GM21786 (cell line): ENCODE results near the gene PDGFC.
A peak's percentile ranks its signal among the peaks of the same experiment; 100 is the strongest.

ENCODE experiments used
- ATAC-seq: cut with Tn5 transposase; IDR thresholded peaks from one replicate; pipeline ENCODE4 v1.9.1; 2021; ENCODE audit not compliant: unreplicated experiment

PDGFC gene

DNA sequence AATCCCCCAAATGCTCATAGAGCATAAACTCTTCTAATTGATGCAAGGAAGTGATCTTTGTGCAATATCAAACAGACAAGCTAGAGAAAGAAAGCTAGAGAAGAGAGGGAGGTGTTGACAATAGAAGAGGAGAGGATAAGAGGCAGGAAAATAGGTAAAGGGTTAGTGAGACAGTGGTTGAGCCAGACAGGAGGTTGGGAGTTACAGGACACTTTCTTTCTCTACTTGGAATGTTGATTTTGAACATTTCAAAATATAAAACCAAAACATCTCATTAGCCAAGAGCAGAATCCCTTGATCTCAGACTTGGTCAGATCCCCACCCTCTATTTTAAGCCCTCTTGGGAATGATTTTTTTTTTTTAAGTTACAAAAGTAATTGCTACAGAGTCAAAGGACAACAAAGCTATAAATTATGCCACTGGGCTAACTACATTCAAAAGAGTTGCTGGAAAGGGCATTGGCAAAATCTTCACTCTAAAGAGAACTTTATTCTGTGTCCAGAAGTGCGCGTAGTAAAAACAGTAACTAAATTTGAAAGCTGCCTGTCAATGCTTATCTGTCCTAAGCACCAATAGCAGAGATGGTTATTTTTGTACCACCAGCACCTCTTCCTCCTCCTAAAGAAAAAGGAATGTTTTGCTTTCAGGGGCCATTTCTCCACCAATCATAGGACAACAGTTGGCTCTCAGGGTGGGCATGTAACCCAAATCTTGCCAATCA is 133.8 kb downstream of the PDGFC start:
- ATAC-seq: no peak

- no peak for ATAC-seq
These were observed 138.7 kb downstream of the PDGFC start for GRCh38 chr4:156832886-156833285.

- ATAC-seq: no peak
These were observed 141.2 kb downstream of the PDGFC start for GRCh38 chr4:156830351-156830750.

DNA sequence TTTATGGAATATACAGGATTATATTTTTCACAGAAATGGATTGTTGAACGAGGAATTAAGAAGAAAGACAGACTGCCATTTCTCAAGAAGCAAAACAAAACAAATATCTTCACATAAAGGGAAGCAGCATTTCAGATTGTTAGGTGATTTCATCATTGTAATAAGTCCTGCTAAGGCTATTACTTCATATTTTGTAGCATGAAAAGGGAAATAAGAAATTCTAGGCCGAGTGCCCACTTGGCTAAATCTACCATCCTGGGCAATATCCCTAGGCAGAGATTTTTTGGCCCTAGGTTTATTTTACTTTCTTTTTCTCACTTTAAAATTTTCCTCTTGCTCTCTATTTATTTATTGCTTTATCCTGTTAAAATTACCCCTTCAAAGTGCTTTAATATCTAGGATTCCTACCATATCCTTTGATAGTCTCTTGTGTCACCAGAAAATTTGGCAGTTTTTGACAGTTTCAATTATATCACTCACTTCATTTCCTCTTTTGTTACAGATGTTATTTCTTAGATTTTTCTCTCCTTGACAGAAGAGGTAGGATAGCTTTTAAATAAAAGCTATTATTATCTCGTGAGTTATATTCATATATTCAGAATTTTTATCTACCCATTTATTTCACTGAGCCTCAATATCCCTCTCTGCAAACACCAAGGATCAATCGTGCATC is 142.3 kb downstream of the PDGFC start:
- ATAC-seq: no peak

GRCh38 chr4:156827519-156827918 is 144.1 kb downstream of the PDGFC start:
- ATAC-seq: no peak

- ATAC-seq: no peak
These were observed 146.5 kb downstream of the PDGFC start for GRCh38 chr4:156825074-156825473.

- no peak for ATAC-seq
These were observed 147.0 kb downstream of the PDGFC start for GRCh38 chr4:156824451-156825060.

DNA sequence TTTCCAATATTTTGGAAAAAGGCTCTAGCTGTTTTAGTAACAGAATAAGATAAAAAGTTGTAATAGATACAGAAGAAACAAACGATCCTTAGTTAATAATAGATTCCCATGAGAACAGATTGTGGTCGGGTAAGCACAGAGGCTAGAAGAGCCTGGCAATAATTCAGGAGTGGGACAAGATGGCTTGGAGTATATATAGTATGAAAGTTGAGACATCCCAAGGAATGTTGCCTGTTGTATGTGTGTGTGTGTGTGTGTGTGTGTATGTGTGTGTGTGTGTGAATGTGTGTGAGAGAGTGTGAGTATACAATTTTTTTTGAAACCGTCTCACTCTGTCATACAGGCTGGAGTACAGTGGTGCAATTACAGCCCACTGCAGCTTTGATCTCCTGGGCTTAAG is 150.7 kb downstream of the PDGFC start:
- no peak for ATAC-seq

- no peak for ATAC-seq
These were observed 155.2 kb downstream of the PDGFC start for GRCh38 chr4:156816360-156816755.

GRCh38 chr4:156815717-156816359 is 155.8 kb downstream of the PDGFC start:
- no peak for ATAC-seq

- no peak for ATAC-seq
These were observed 159.6 kb downstream of the PDGFC start for GRCh38 chr4:156811963-156812362.

DNA sequence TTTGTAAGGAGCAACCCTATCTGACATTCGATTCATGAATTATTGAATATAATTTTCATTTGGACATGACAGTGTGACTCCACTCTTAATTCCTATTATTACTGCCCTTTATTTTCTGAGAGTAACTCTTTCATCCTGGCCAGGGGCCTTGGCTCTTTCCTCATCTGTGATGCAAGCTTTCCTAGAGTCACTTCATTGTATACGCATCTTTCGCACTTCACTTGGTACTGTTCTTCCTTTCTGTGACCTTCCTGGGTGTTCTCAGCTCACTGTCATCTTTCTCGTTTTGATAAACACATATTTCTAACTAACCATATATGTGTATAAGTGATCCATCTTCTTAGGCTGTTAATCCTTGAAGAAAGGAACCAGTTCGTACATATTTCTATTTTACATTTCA is 160.3 kb downstream of the PDGFC start:
- ATAC-seq: no peak

GRCh38 chr4:156805696-156806095 is 165.9 kb downstream of the PDGFC start:
- no peak for ATAC-seq

DNA sequence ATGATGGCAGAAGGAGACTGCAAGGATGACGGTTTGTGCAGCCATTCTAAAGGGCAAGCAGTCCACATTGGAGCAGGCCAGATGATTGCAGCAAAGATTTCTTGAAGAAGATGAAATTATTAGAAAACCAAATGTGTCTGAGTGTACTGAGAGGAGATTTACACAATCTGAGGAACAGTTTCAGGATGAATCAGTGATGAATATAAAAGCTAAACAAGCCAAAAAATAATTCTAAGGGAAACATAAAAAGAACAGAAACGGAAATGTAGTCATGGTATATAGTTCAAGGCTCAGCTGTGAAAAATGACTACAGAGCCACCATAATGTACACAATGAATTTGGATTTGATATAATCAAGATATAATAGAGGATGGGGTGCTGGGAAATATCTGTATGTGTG is 168.5 kb downstream of the PDGFC start:
- no peak for ATAC-seq

DNA sequence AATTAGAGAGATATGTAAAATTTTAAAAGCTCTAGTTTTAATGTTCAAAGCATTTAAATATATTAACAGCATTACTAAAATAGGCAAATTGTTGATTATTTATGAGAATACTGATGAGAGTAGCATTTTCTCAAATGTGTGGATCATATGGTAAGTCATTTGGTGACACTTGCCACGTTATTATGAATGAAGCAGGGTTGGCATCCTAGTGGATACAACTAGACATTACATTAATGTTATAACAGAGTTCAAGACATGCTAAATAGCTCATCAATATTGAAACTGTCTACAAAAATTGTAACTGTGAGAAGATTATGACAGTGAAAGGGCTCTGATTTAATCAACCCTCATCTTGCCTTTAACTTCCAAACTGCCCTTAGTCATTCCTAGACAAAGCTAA is 171.1 kb downstream of the PDGFC start:
- ATAC-seq: peak; percentile 42

- no peak for ATAC-seq
These were observed 172.4 kb downstream of the PDGFC start for GRCh38 chr4:156799121-156799589.

DNA sequence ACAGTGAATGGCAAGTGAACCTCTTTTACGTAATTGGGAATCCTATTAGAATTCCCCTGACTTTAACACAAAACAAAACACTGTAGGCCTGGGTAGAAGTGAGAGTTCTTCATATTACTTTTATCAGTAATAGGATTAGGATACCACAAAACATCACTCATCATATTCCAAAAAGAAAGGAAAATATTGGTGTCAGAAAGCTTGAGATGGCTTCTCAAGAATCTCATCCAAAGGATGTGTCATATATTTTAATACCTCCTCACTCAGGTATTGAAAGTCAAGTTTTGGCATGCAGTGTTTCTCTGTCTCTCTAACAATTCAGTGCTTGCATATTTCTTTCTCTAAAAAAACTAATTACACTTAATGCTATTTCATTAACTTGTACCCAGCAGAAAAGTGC is 173.2 kb downstream of the PDGFC start:
- no peak for ATAC-seq

DNA sequence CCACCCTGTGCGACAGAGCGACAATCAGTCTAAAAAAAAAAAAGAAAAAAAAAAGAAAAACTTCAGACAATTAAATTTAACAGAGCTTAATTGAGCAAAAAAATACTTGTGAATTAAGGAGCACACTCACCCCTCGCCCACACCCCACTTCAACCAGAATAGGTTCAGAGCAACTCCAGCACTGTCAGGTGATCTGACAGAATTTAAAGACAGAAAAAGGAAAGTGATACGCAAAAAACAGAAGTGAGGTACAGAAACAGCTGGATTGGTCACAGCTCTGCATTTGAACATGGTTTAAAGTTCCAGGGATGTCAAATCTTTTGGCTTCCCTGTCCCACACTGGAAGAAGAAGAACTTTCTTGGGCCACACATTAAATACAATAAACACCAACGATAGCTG is 174.4 kb downstream of the PDGFC start:
- ATAC-seq: no peak

DNA sequence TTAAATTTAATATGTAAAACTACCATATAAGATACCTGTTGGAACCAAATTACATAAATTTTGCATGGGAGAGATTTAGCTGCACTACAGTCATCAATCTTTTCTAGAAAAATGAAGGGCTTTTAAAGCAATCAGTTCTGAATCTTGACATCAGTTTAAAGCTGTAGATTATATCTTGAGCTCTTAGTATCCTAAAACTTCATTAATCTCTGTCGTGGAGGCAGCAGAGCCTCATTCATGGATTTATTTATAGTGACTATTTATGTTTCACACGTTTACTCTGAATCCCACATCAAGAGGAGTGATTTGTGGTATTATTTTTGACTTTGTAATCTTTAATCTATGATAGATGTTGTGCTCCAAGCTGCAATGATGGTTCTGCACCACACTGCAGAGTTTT is 175.9 kb downstream of the PDGFC start:
- ATAC-seq: no peak

DNA sequence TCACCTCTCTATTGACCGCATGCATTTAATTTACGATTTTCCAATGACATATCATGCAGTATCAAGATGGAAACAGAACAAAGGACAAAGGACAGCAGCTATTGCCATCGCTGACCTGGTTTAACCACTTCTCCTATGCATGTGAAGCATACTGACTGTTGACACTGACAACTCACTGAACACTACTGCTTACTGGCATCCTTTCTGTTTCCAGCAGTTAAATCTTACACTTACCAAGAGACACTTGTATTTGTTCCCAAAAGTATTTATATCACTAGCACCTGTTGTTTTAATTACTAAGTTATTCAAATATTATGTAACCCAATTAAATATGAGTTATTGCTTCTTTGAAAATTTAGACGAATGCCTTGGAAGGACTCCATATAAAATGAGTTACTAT is 176.7 kb downstream of the PDGFC start:
- ATAC-seq: no peak

- ATAC-seq: no peak
These were observed 179.0 kb downstream of the PDGFC start for GRCh38 chr4:156792462-156793085.
